GM19099 (cell line): ENCODE results near the gene HOXA1.

Source experiments
- POLR2A ChIP-seq: IDR thresholded peaks from 3 replicates; pipeline ENCODE4 v1.6.1; 2011; ENCODE audit warnings: low read depth; ENCODE audit not compliant: insufficient read length; ENCODE audit errors: extremely low read depth

The HOXA1 gene

DNA sequence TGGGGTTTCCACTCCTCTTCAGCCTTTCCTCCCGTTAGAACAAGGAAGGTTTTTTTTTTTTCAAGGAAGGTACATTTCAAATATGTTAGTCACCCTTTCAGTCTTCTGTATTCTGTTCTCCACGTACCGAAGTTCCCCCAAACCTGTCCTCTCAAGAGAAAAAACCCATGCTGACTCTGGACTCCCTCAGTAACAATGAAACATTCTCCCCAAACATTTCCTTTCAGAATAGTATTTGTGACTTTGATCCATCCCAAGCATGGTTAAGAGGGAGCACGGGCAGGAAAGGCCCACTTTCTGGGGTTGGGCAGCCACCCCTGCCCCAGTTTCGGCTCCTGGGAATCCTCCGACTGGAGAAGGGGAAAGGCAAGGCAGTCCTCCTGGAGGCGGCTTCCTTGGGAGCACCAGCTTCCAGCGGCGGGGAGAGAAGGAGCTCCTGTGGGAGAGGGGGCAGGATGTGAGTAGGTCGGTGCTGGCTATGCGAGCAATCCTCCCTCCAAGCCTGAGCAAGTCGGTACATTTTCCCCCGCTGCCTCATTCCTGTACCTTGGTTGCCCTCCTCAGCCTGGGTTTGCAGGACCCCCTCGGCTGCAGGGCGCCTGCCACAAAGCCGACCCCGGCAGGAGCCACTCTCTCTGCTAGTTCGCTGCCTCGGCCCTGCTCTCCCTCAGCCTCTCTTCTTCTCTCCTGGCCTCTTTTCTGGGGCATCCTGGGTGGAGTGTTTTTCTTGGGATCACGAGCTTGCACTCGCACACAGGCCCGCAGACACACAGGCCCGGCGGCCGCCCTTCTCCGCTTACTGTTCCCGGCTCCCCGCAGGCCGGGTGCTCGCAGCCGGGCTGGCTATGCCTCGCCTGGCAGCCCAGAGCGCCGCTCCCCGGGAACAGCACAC, 2.1 kb upstream of the HOXA1 start:
- no peak for TF ChIP-seq POLR2A

DNA sequence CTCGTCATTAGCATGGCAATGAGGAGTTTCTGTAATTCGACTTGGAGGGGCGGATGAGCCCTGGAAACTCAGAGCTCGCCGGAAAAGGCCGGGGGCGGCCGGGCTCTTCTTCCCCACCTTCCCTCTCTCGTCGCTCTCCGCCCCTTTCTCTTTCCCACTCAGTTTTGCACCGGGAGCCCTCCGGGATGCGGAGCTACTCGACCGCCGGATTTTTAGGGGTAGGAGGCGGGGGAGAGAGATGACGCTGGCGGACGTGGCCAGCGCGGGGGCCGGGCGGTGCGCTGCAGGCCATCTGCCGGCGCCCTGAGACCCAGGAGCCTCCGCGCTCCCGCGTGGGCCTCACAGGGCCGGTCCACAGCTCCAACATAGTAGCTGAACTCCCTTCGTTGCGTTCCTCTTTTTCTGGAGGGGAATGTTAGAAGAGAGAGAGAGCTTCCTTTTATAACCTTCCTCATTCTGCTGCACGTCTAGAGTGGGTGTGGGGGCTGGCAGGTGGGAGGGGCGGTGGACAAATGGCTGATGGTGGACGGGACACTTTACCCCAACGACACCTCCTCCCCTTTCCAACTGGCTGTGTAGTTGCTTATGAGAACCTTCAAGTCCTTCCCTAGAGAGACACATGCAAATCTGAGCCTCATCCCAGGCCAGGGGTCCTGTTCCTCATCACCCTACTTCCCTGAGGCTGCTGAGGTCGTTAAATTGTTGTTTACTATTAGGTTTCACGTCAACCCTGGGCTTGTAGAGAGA, 1.1 kb upstream of the HOXA1 start:
- no peak for TF ChIP-seq POLR2A

DNA sequence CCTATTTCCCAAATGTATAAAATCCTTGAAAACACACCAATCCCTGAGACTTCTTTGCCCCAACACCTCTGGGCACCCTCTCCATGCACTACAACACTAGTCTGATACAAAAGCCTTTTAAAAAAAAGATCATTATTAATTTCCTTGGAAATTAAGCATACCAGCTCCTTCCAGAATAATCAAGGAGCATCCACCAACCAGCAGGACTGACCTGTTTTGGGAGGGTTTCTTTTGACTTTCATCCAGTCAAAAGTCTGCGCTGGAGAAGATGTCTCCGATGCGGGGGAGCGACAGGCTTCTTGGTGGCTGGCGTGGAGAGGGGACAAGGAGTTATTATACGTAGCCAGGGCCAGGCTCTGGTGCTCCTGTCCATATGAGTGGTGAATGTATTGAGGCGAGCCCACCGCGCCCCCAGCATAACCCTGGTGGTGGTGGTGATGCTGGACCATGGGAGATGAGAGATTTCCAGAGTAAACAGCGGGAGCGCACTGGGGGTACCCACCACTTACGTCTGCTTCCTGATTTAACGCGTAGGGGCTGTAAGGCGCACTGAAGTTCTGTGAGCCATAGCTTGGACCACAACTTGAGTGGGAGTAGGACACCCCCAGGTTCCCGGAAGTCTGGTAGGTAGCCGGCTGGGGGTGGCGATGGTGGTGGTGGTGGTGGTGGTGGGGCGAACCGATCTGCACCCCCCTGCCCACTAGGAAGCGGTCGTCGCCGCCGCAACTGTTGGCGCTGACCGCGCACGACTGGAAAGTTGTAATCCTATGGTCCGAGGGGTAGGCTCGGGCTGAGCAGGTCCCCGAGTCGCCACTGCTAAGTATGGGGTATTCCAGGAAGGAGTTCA, 527 bp downstream of the HOXA1 start:
- TF ChIP-seq POLR2A, result no peak

DNA sequence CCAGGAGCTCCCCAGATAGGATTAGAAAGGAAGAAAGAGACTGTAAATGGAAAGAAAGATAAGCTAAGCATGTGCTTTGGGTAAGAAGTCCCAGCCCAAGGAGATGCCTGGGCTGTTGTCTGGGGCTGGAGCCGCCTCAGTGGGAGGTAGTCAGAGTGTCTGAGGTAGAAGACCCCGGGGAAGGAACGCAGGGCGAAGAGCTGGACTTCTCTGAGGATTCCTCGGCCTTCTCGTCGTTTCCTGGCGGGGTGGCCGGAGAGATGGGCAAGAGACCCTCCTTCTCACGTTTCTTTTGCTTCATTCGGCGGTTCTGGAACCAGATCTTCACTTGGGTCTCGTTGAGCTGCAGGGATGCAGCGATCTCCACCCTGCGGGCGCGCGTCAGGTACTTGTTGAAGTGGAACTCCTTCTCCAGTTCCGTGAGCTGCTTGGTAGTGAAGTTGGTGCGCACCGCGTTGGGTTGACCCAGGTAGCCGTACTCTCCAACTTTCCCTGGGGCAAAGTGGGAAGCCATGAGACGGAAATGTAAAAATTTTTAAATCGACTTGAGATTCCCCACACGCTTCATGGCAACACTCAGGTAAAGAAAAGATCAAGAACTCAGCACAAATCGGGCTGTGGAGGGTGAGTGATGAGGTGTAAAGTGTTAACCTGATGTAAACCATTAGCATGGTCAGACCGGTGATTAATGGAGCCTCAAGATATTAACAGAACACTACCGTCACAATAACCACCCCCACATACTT, 1.3 kb downstream of the HOXA1 start:
- no peak for TF ChIP-seq POLR2A

DNA sequence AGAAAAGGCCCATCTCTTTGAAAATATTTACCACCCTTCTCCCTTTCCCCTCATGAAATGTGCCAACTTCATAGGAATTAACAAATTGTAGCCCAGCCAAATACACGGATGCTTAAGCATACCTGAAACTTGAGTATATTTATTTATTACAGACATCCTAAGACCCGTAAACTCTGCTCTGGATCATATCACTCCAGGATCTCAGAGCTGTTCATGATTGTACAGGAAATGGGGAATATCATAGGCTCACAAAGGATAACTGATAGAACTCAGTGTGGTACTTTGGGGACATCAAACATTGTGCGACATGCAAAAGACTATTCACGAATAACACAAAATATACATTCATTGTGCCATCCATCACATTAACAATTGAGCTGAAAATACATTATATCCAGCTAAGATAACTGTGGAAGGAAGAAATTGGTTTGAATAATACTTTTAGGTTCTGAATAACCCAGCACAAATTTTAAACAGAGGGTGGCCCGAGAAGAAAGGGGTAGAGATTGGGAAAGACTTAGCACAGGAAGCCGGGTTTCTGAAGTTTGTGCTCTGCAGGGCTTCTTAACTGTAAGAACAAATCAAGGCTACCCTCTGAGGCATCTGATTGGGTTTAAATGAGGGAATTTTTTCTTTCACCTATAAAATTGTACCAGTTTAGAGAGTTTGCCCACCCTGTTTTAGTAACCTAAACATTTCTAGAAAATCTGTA, 2.5 kb downstream of the HOXA1 start:
- no peak for TF ChIP-seq POLR2A

DNA sequence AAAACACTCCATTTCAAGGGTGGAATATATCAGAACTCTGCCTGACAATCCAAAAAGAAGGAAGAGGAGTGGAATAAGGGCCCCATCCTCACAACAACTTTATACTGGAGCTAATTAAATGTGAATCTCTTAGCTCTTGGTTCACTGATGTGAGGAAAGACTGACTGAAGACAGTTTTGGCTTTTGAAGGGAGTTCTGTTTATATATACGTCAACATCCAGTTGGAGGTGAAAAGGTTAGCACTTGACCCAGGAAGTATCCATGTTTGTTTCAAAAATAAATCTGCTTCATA, 3.0 kb downstream of the HOXA1 start:
- no peak for TF ChIP-seq POLR2A

DNA sequence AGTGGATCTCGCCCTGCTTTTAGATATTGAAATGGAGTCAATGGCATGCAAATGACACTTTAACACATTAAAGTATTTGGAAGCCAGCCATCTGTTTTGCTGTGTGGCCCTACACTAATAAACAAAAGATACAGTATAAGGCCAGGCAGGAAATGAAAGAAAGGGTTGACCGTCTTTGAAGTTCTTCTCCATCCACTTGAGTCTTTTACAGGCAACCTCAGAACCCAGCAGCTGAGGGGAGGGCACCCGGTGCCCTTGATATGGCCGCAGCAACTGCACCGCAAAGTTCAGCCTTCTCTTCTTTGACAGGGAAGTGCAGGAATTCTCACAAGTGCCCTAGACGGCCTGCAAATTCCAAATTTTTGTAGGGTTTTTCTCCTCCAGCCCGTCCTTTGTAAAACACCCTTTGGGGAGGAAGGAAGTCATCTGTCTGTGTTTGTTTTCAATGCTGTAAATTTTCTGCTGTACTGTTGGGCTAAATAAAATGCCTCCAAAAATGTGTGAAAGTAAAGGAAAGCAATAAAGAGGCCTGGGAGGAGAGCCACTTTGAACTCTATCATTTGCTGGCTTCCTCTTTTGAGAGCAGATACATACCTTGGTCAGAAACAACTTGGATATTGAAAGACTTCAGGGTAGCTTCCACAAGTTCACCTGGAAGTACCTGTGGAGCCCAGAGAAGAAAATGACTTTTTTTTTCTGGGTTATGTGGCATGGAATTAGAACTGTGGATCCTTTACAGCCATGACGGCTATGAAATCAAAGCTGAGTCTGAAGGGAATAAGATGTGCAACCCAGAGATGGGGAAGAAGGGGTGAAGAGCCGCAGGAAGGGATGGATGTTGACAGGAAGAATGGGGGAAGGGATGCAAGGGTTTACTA, 3.6 kb downstream of the HOXA1 start:
- TF ChIP-seq POLR2A, result no peak

DNA sequence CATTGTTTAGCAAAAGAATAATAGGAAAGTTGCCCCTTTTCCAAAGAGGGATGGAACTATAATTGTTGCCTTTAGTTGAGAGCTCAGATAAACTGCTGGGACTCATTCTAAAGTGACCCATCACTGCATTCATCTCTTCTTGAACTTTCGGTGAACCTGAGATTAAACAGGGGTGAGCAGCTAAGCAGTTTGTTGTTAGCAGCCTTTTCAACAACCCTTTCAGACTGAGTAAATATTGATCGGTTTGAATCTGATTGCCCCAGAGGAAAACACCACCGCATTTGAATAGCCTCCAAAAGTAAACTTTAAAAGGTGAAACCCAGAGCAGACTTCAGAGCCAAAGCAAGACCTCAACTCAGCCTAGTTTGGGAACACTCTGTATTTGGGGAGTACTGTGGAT, 4.7 kb downstream of the HOXA1 start:
- no peak for TF ChIP-seq POLR2A

DNA sequence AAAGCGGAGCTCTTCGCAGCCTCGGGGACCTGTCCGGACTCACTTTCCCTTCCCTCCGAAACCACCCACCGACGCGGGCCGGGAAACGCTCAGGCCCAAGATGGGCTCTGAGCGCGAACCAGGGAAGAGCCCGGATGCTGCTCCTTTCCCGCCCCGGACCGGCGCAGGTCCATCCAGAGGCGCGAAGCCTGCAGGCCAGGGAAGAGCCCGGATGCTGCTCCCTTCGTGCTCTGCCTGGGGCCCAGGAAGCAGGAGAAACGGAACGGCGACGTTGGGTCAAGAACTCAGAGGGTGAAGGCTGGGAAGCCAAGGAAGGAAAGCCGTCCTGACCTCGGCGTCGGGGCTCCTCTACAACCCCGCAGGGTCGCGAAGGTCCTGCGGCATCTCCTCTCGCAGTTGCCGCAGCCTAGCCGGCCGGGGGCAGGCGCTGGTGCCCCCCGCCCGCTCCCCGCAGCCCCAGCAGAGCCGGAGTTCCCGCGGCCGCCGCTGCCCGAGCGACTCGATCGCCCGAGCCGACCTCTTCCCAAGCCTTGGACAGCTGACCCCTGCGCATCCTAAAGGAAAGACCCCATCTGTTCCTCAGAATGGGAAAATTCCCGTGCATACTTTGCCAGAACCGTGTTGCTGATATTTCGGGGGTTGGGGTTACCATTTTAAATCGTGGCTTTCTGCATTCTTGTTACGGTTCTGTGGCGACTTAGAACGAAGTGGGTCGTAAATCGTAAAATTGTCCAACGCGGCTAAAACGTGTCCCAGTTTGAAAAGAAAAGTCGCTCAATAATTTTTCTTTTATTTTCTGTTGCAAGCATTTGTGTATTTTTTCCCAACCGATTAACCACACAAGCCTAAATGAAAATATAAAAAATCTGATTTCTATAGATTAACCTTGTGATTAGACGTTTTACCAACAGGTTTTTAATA, 7.5 kb downstream of the HOXA1 start:
- TF ChIP-seq POLR2A, result no peak

DNA sequence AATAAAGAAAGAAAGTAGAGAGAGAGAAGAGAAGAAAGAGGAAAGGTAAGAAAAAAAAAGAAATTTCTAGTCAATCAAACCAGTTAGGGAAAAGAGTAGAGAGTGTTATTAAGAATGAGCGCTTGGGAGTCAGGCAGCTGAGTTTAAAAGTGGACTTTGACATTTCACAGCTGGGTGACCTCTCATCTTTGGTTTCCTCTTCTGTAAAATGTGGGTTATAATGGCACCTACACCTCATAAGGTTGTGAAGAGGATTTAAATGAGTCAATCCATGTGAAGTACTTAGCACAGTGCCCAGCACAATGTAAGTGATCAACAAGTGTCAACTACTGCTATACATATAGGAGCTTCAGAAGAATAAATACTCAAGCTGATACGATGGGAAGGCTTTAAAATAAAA, 12.2 kb downstream of the HOXA1 start:
- no peak for TF ChIP-seq POLR2A

DNA sequence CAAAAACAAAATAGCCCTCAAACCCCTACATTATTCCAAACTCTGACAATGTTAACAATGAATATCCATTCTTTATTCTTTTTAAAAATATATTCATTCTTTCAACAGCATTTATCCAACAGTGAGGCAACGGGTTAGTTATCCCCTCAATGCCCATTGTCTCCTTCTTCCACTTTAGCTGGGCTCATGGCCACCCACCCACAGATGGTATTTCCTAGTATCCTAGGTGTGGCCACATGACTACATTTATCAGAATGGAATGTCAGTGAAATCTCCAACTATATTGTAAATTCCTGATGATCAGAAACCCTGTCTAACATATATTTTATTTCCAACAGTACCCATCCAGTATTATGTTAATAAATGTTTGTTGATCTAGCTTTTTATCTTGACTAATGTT, 13.6 kb downstream of the HOXA1 start:
- no peak for TF ChIP-seq POLR2A

DNA sequence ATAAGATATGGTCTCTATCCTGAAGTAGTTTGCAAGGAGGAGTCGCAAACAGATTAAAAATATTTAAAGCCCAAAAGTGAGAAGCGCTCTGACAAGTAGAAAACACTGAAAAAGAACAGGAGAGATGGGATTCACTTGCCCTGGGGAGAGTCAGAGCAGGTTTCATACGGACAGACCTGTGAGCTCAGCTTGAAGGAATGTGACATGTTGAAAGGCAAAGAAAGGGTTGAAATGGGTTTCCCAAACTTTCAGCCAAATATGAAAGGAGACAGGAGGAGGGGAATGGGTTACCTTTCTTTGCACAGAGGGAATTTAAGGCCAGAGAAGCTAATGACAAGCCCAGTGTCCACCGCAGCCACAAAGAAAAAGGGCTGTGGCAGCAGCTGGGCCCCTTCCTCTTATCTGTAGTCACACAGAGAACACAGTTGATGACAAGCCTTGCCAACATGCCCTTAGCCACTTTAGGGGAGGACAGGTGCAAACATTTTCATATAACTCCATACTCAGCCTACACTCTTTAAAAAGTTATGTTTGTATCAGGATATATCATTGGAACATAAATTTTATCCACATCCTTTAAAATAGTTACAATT, 14.9 kb downstream of the HOXA1 start:
- TF ChIP-seq POLR2A, result no peak
